ENCODE results near the gene SEMA4D. TPM values are rescaled to one million over a fixed set of nuclear protein-coding genes. Genes with fewer than 3 reads are reported as not detected.

Gene SEMA4D
- total RNA-seq, 4 donors from 2014 or later, result 31.1 to 59.2 (median 42.1) TPM

DNA sequence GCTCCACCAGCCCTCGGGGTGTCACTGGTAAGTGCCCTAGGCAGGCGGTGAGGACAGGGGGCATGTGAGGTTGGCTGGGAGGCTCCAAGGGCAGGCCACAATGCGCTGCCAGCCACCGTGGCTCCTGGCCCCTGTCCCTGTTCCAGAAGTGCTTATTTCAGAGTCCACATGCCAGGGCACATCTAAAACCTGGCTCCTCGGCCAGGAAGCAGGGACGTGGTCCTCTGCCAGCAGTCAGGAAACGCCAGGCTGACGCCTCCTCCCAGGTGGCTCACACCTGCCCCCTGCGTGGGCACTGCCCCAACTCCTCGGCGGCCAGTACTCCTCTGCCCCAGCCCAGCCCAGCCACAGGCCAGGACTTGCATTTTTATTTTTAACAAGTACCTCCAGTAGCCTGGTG is 111.1 kb downstream of the SEMA4D start:
- no peak for TF ChIP-seq POLR2A (IDR thresholded peaks at IDR 0.05)
- TF ChIP-seq, protein P1, sequence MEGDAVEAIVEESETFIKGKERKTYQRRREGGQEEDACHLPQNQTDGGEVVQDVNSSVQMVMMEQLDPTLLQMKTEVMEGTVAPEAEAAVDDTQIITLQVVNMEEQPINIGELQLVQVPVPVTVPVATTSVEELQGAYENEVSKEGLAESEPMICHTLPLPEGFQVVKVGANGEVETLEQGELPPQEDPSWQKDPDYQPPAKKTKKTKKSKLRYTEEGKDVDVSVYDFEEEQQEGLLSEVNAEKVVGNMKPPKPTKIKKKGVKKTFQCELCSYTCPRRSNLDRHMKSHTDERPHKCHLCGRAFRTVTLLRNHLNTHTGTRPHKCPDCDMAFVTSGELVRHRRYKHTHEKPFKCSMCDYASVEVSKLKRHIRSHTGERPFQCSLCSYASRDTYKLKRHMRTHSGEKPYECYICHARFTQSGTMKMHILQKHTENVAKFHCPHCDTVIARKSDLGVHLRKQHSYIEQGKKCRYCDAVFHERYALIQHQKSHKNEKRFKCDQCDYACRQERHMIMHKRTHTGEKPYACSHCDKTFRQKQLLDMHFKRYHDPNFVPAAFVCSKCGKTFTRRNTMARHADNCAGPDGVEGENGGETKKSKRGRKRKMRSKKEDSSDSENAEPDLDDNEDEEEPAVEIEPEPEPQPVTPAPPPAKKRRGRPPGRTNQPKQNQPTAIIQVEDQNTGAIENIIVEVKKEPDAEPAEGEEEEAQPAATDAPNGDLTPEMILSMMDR (IDR thresholded peaks at IDR 0.05), result no peak
- intact Hi-C loops (cut with DNase I; ENCODE audit: low total_unique reads), result no loop called here
- peak in 1 of 2 donors; percentile 29 for DNase-seq (ENCODE audit: low spot score in 2 of 2)
- 30 to 50% methylated on average over 6 to 11 of the region's 11 CpGs for WGBS, 2 donors
- no peak overlapping the region for H3K4me3 ChIP-seq (ENCODE audit: low read depth, poor library complexity, severe bottlenecking)

DNA sequence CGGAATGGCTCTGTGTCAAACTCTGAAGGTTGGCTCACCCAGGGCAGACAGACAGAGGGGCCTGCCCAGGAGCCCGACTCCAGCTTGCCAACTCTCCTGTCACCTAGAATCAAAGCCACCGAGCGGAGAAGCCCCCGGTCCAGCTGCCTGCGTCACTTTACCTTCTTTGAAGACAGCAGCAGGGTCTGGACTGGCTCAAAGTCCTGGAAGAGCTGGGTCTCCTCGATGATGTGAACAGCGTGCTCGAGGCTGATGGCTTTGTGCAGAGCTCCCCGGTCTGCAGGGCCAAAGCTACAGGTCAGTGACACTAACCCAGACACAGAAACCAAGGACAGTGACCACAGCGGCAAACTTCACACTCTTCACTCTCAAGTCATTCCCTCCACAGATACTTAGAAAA is 111.7 kb downstream of the SEMA4D start:
- intact Hi-C loops (cut with DNase I; ENCODE audit: low total_unique reads), result no loop called here
- no peak for TF ChIP-seq POLR2A (IDR thresholded peaks at IDR 0.05)
- TF ChIP-seq, protein P1 (IDR thresholded peaks at IDR 0.05), result no peak
- DNase-seq (ENCODE audit: low spot score in 2 of 2), result no peak
- 90 to 98% methylated on average over 11 of the region's 11 CpGs for WGBS, 2 donors
- H3K4me3 ChIP-seq (ENCODE audit: low read depth, poor library complexity, severe bottlenecking), result no peak overlapping the region

DNA sequence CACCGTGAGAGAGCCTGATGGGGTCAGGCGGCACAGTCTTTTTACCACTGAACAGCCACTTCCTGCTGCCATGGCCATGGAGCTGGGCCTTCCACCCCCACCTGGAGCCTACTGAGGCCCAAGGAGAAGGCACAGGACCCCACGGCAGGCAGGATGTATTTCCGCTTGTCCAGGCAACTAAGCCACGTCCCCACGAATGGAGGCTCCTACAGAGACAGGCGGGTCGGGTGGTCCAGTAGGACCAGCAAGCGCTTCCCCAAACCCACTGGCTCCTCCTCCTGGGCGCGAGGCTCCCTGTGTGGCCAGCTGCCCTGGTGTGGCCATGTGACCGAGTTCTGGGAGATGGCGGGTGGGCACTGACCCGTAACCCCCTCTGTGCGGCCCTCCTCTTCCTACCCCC is 113.1 kb downstream of the SEMA4D start:
- DNase-seq (ENCODE audit: low spot score in 2 of 2), result no peak
- no peak for TF ChIP-seq POLR2A (IDR thresholded peaks at IDR 0.05)
- TF ChIP-seq, protein P1 (IDR thresholded peaks at IDR 0.05), result no peak
- H3K4me3 ChIP-seq (ENCODE audit: low read depth, poor library complexity, severe bottlenecking), result no peak overlapping the region
- intact Hi-C loops (cut with DNase I; ENCODE audit: low total_unique reads), result no loop called here
- 95 to 97% methylated on average over 11 to 15 of the region's 15 CpGs for WGBS, 2 donors

DNA sequence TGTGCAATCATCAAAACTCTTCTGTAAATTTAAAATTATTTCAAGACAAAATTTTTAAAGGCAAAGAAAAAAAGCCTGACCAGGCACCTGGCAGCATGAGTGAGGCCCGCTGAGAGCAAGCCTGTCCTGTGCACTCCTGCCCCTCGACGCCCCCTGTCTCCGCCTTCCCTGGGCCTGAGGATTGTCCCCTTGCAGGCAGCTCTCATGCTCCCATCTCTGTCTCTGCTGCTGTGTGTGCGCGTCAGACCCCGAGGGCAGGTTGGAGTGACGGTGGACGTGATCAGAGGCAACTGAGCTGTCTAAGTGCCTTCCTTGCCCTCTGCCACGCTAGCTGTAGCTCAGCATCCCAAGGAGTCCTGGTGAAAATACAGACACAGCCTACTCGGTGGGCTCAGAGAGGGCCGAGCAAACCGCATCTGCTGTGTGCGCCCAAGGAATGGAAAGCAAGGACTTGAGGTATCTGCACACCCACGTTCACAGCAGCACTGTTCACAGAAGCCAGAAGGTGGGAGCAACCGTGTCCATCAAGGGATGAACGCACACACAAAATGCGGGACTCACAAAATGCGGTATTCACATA is 114.1 kb downstream of the SEMA4D start:
- TF ChIP-seq, protein P1 (IDR thresholded peaks at IDR 0.05), result no peak
- TF ChIP-seq POLR2A (IDR thresholded peaks at IDR 0.05), result no peak
- DNase-seq (ENCODE audit: low spot score in 2 of 2), result no peak
- no peak overlapping the region for H3K4me3 ChIP-seq (ENCODE audit: low read depth, poor library complexity, severe bottlenecking)
- intact Hi-C loops (cut with DNase I; ENCODE audit: low total_unique reads), result no loop called here
- 93% methylated on average over 19 of the region's 19 CpGs for WGBS, 2 donors

DNA sequence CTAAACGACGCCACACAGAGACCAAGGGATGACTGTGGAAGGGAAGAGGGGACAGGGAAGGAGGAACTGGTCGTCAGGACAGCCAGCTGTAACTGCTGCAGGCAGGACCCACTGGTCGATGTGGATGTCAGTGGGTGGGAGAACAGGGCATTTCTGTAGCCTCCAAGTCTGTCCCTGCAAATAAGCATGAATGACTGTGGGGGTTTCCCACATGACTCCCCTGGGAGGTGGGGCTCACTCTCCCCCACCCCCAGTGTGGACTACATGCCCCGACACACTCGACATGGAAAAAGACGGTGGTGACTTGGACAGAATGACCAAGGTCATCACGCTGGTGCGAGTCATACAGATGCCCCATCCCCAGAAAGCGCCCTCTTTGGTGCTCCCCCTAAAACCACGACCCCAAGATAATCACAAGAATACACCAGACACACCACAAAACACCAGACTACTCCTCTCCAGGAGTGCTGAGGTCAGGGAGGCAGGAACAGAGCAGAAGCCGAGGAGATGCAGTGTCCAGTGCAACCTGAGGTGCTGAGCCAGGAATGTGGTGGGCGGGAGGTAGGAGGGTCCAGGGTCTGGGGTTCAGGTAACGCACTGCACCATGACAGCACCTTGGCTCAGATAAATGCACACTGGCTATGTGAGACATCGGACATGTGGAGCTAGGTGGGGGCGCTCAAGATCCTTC is 114.7 kb downstream of the SEMA4D start:
- intact Hi-C loops (cut with DNase I; ENCODE audit: low total_unique reads), result no loop called here

More for the DNA sequence above, 114.7 kb downstream of the SEMA4D start:
- no peak for DNase-seq (ENCODE audit: low spot score in 2 of 2)
- no peak for TF ChIP-seq POLR2A (IDR thresholded peaks at IDR 0.05)
- TF ChIP-seq, protein P1 (IDR thresholded peaks at IDR 0.05), result no peak
- no peak overlapping the region for H3K4me3 ChIP-seq (ENCODE audit: low read depth, poor library complexity, severe bottlenecking)
- 83 to 84% methylated on average over 16 of the region's 16 CpGs for WGBS, 2 donors
